ENCODE results near the gene PRKN. TPM values are rescaled to one million over a fixed set of nuclear protein-coding genes. Genes with fewer than 3 reads are reported as not detected.

The PRKN gene
- total and polyA plus RNA-seq, 2 experiments from 2014 or later, result 0.10 to 0.84 TPM

DNA sequence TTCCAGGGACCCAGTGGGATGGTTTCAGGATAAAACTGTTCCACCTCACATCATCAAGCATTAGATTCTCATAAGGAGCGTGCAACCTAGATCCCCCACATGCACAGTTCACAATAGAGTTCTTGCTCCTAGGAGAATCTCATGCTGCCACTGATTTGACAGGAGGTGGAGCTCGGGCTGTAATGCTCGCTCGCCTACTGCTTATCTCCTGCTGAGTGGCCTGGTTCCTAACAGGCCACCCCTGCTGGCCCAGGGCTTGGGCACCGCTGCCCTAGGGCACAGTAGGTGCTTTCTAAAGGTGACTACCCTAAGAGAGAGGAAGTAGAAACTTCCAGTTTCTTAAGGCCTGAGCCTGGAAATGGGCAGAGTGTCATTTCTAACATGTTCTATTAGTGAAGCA lies 656.9 kb downstream of the PRKN start:
- Mint-ChIP-seq H3K27ac (no peak overlapping the region), H3K4me1 (no peaks in the 10 kb centered on the region), H3K36me3 (ENCODE audit: low read depth) (no peaks in the 10 kb centered on the region), H3K9me3 (peaks cover 10% of the 10 kb centered on the region; the same call in 1 of the 3 replicates), H3K4me3 (no peak overlapping the region), H3K27me3 (ENCODE audit: insufficient read depth, low read depth, poor library complexity) (no peaks in the 10 kb centered on the region)
- no peaks in the 10 kb centered on the region for H3K36me3 ChIP-seq (ENCODE audit: insufficient read depth)
- H3F3A ChIP-seq (replicated peaks; ENCODE audit: low read depth), result no peaks in the 10 kb centered on the region
- ATAC-seq (no peak), DNase-seq (ENCODE audit: low spot score) (no peak)
- TF ChIP-seq, protein P1, sequence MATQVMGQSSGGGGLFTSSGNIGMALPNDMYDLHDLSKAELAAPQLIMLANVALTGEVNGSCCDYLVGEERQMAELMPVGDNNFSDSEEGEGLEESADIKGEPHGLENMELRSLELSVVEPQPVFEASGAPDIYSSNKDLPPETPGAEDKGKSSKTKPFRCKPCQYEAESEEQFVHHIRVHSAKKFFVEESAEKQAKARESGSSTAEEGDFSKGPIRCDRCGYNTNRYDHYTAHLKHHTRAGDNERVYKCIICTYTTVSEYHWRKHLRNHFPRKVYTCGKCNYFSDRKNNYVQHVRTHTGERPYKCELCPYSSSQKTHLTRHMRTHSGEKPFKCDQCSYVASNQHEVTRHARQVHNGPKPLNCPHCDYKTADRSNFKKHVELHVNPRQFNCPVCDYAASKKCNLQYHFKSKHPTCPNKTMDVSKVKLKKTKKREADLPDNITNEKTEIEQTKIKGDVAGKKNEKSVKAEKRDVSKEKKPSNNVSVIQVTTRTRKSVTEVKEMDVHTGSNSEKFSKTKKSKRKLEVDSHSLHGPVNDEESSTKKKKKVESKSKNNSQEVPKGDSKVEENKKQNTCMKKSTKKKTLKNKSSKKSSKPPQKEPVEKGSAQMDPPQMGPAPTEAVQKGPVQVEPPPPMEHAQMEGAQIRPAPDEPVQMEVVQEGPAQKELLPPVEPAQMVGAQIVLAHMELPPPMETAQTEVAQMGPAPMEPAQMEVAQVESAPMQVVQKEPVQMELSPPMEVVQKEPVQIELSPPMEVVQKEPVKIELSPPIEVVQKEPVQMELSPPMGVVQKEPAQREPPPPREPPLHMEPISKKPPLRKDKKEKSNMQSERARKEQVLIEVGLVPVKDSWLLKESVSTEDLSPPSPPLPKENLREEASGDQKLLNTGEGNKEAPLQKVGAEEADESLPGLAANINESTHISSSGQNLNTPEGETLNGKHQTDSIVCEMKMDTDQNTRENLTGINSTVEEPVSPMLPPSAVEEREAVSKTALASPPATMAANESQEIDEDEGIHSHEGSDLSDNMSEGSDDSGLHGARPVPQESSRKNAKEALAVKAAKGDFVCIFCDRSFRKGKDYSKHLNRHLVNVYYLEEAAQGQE (IDR thresholded peaks at IDR 0.05; ENCODE audit: unreplicated experiment), result no peak
- TF ChIP-seq JUNB (IDR thresholded peaks at IDR 0.05; ENCODE audit: unreplicated experiment) (no peak), POLR2AphosphoS5 (IDR thresholded peaks at IDR 0.05; ENCODE audit: low read depth) (no peak), NANOG (IDR thresholded peaks at IDR 0.05; ENCODE audit: borderline replicate concordance) (no peak)
- TF ChIP-seq, protein P2, sequence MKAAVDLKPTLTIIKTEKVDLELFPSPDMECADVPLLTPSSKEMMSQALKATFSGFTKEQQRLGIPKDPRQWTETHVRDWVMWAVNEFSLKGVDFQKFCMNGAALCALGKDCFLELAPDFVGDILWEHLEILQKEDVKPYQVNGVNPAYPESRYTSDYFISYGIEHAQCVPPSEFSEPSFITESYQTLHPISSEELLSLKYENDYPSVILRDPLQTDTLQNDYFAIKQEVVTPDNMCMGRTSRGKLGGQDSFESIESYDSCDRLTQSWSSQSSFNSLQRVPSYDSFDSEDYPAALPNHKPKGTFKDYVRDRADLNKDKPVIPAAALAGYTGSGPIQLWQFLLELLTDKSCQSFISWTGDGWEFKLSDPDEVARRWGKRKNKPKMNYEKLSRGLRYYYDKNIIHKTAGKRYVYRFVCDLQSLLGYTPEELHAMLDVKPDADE (IDR thresholded peaks at IDR 0.05), result no peak
- TF ChIP-seq, protein P3, sequence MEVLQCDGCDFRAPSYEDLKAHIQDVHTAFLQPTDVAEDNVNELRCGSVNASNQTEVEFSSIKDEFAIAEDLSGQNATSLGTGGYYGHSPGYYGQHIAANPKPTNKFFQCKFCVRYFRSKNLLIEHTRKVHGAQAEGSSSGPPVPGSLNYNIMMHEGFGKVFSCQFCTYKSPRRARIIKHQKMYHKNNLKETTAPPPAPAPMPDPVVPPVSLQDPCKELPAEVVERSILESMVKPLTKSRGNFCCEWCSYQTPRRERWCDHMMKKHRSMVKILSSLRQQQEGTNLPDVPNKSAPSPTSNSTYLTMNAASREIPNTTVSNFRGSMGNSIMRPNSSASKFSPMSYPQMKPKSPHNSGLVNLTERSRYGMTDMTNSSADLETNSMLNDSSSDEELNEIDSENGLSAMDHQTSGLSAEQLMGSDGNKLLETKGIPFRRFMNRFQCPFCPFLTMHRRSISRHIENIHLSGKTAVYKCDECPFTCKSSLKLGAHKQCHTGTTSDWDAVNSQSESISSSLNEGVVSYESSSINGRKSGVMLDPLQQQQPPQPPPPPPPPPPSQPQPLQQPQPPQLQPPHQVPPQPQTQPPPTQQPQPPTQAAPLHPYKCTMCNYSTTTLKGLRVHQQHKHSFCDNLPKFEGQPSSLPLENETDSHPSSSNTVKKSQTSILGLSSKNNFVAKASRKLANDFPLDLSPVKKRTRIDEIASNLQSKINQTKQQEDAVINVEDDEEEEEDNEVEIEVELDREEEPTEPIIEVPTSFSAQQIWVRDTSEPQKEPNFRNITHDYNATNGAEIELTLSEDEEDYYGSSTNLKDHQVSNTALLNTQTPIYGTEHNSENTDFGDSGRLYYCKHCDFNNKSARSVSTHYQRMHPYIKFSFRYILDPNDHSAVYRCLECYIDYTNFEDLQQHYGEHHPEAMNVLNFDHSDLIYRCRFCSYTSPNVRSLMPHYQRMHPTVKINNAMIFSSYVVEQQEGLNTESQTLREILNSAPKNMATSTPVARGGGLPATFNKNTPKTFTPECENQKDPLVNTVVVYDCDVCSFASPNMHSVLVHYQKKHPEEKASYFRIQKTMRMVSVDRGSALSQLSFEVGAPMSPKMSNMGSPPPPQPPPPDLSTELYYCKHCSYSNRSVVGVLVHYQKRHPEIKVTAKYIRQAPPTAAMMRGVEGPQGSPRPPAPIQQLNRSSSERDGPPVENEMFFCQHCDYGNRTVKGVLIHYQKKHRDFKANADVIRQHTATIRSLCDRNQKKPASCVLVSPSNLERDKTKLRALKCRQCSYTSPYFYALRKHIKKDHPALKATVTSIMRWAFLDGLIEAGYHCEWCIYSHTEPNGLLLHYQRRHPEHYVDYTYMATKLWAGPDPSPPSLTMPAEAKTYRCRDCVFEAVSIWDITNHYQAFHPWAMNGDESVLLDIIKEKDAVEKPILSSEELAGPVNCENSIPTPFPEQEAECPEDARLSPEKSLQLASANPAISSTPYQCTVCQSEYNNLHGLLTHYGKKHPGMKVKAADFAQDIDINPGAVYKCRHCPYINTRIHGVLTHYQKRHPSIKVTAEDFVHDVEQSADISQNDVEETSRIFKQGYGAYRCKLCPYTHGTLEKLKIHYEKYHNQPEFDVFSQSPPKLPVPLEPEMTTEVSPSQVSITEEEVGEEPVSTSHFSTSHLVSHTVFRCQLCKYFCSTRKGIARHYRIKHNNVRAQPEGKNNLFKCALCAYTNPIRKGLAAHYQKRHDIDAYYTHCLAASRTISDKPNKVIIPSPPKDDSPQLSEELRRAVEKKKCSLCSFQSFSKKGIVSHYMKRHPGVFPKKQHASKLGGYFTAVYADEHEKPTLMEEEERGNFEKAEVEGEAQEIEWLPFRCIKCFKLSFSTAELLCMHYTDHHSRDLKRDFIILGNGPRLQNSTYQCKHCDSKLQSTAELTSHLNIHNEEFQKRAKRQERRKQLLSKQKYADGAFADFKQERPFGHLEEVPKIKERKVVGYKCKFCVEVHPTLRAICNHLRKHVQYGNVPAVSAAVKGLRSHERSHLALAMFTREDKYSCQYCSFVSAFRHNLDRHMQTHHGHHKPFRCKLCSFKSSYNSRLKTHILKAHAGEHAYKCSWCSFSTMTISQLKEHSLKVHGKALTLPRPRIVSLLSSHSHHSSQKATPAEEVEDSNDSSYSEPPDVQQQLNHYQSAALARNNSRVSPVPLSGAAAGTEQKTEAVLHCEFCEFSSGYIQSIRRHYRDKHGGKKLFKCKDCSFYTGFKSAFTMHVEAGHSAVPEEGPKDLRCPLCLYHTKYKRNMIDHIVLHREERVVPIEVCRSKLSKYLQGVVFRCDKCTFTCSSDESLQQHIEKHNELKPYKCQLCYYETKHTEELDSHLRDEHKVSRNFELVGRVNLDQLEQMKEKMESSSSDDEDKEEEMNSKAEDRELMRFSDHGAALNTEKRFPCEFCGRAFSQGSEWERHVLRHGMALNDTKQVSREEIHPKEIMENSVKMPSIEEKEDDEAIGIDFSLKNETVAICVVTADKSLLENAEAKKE (CRISPR knock-in tag; IDR thresholded peaks at IDR 0.05), result no peak
- no peak overlapping the region for H3K4me2 ChIP-seq
- H3K27me3 ChIP-seq (ENCODE audit: insufficient read depth), result no peaks in the 10 kb centered on the region
- no peaks in the 10 kb centered on the region for H3K4me1 ChIP-seq (ENCODE audit: insufficient read depth)
- no peaks in the 10 kb centered on the region for H3K79me2 ChIP-seq (replicated peaks; ENCODE audit: insufficient read depth)
- H3K9me2 ChIP-seq (ENCODE audit: insufficient read depth), result no peaks in the 10 kb centered on the region
- no peak overlapping the region for H3K4me3 ChIP-seq
- no peak overlapping the region for H2AFZ ChIP-seq
- no peak overlapping the region for H3K27ac ChIP-seq (ENCODE audit: low read depth)
- no peaks in the 10 kb centered on the region for H4K20me1 ChIP-seq (replicated peaks; ENCODE audit: insufficient read depth)

Data from GM23338 (cell line).